Stomach smooth muscle (tissue), 2 donors: Measurements from ENCODE around the gene ABCA13.

Source experiments
- H3K27ac ChIP-seq: one replicate; pipeline ENCODE4 v1.7.0; 2013; ENCODE audit warnings: mild to moderate bottlenecking, low read length, inconsistent platforms
- H3K27me3 ChIP-seq, 2 donors: one replicate each; pipeline ENCODE4 v1.7.0; 2013; ENCODE audit warnings: low read length in 2 of 2; ENCODE audit not compliant: insufficient read depth in 2 of 2, control insufficient read depth in 1 of 2
- H3K36me3 ChIP-seq, 2 donors: one replicate each; pipeline ENCODE4 v1.7.0; 2013; ENCODE audit warnings: low read length in 2 of 2; ENCODE audit not compliant: control insufficient read depth in 2 of 2, insufficient read depth in 2 of 2
- H3K4me1 ChIP-seq: one replicate; pipeline ENCODE4 v1.7.0; 2013; ENCODE audit warnings: low read length; ENCODE audit not compliant: control insufficient read depth, insufficient read depth
- H3K4me3 ChIP-seq, 2 donors: one replicate each; pipeline ENCODE4 v1.7.0; 2013; ENCODE audit warnings: low read length in 2 of 2
- H3K9ac ChIP-seq, 2 donors: one replicate each; pipeline ENCODE4 v1.7.0; 2013; ENCODE audit warnings: low read length in 2 of 2, mild to moderate bottlenecking in 1 of 2
- H3K9me3 ChIP-seq, 2 donors: one replicate each; pipeline ENCODE4 v1.7.0; 2013; ENCODE audit warnings: low read length in 2 of 2; ENCODE audit not compliant: control insufficient read depth in 2 of 2
- donor health status: healthy.
- donor health status: Pancreatic carcinoma.

ABCA13 gene

GRCh38 chr7:48408731-48409130 is 237.5 kb downstream of the ABCA13 start:
- Histone ChIP-seq H3K27ac (no peak overlapping the region), H3K9me3 (no peaks in the 10 kb centered on the region), H3K4me3 (no peak overlapping the region), H3K4me1 (no peaks in the 10 kb centered on the region), H3K36me3 (no peaks in the 10 kb centered on the region), H3K9ac (no peak overlapping the region), H3K27me3 (no peaks in the 10 kb centered on the region)

GRCh38 chr7:48411619-48412018 is 240.4 kb downstream of the ABCA13 start:
- Histone ChIP-seq H3K9ac (no peak overlapping the region), H3K27me3 (no peaks in the 10 kb centered on the region), H3K4me3 (no peak overlapping the region), H3K36me3 (no peaks in the 10 kb centered on the region), H3K4me1 (no peaks in the 10 kb centered on the region), H3K9me3 (no peaks in the 10 kb centered on the region), H3K27ac (no peak overlapping the region)

GRCh38 chr7:48414011-48414732 is 242.9 kb downstream of the ABCA13 start:
- Histone ChIP-seq H3K36me3 (no peaks in the 10 kb centered on the region), H3K9me3 (no peaks in the 10 kb centered on the region), H3K4me3 (no peak overlapping the region), H3K27ac (no peak overlapping the region), H3K4me1 (no peaks in the 10 kb centered on the region), H3K9ac (no peak overlapping the region), H3K27me3 (no peaks in the 10 kb centered on the region)

GRCh38 chr7:48416327-48416908 is 245.2 kb downstream of the ABCA13 start:
- H3K9me3 ChIP-seq: no peaks in the 10 kb centered on the region
- H3K36me3 ChIP-seq: no peaks in the 10 kb centered on the region
- H3K27ac ChIP-seq: no peak overlapping the region
- no peaks in the 10 kb centered on the region for H3K4me1 ChIP-seq
- no peak overlapping the region for H3K4me3 ChIP-seq
- no peaks in the 10 kb centered on the region for H3K27me3 ChIP-seq
- no peak overlapping the region for H3K9ac ChIP-seq

GRCh38 chr7:48419401-48419800 is 248.1 kb downstream of the ABCA13 start:
- no peaks in the 10 kb centered on the region for H3K36me3 ChIP-seq
- no peaks in the 10 kb centered on the region for H3K4me1 ChIP-seq
- no peak overlapping the region for H3K9ac ChIP-seq
- H3K27ac ChIP-seq: no peak overlapping the region
- no peaks in the 10 kb centered on the region for H3K27me3 ChIP-seq
- H3K9me3 ChIP-seq: no peaks in the 10 kb centered on the region
- H3K4me3 ChIP-seq: no peak overlapping the region

GRCh38 chr7:48420206-48420605 is 248.9 kb downstream of the ABCA13 start:
- Histone ChIP-seq H3K27me3 (no peaks in the 10 kb centered on the region), H3K4me3 (no peak overlapping the region), H3K27ac (no peak overlapping the region), H3K9me3 (no peaks in the 10 kb centered on the region), H3K36me3 (no peaks in the 10 kb centered on the region), H3K4me1 (no peaks in the 10 kb centered on the region), H3K9ac (no peak overlapping the region)

- H3K27ac ChIP-seq: no peak overlapping the region
- no peak overlapping the region for H3K4me3 ChIP-seq
- no peaks in the 10 kb centered on the region for H3K4me1 ChIP-seq
- no peaks in the 10 kb centered on the region for H3K36me3 ChIP-seq
- H3K9ac ChIP-seq: no peak overlapping the region
- no peaks in the 10 kb centered on the region for H3K9me3 ChIP-seq
- no peaks in the 10 kb centered on the region for H3K27me3 ChIP-seq
Measured at GRCh38 chr7:48421357-48421756, 250.1 kb downstream of the ABCA13 start.

- Histone ChIP-seq H3K9me3 (no peaks in the 10 kb centered on the region), H3K27ac (no peak overlapping the region), H3K4me3 (no peak overlapping the region), H3K9ac (no peak overlapping the region), H3K4me1 (no peaks in the 10 kb centered on the region), H3K27me3 (no peaks in the 10 kb centered on the region), H3K36me3 (no peaks in the 10 kb centered on the region)
Measured at GRCh38 chr7:48424731-48425130, 253.5 kb downstream of the ABCA13 start.

GRCh38 chr7:48426331-48426965 is 255.2 kb downstream of the ABCA13 start:
- Histone ChIP-seq H3K4me3 (no peak overlapping the region), H3K9me3 (no peaks in the 10 kb centered on the region), H3K4me1 (no peaks in the 10 kb centered on the region), H3K27ac (no peak overlapping the region), H3K27me3 (no peaks in the 10 kb centered on the region), H3K9ac (no peak overlapping the region), H3K36me3 (no peaks in the 10 kb centered on the region)

- Histone ChIP-seq H3K9ac (no peak overlapping the region), H3K36me3 (no peaks in the 10 kb centered on the region), H3K4me3 (no peak overlapping the region), H3K9me3 (no peaks in the 10 kb centered on the region), H3K4me1 (no peaks in the 10 kb centered on the region), H3K27ac (no peak overlapping the region), H3K27me3 (no peaks in the 10 kb centered on the region)
Measured at GRCh38 chr7:48426966-48427555, 255.8 kb downstream of the ABCA13 start.

- Histone ChIP-seq H3K9ac (no peak overlapping the region), H3K4me1 (no peaks in the 10 kb centered on the region), H3K36me3 (no peaks in the 10 kb centered on the region), H3K27me3 (no peaks in the 10 kb centered on the region), H3K27ac (no peak overlapping the region), H3K9me3 (no peaks in the 10 kb centered on the region), H3K4me3 (no peak overlapping the region)
Measured at GRCh38 chr7:48427671-48428070, 256.4 kb downstream of the ABCA13 start.
